NB4 (cell line): ENCODE measurements around the gene GALNT4.

Experiments used
- CTCF ChIP-seq: IDR thresholded peaks from one replicate; pipeline ENCODE4 v1.5.1; 2012; ENCODE audit warnings: low read depth, low read length
- MAX ChIP-seq: IDR thresholded peaks from 2 replicates; pipeline ENCODE4 v1.6.1; 2011; ENCODE audit warnings: low read depth, low read length
- MYC ChIP-seq: IDR thresholded peaks from 2 replicates; pipeline ENCODE4 v1.6.1; 2011; ENCODE audit warnings: low read depth, low read length
- POLR2A ChIP-seq: IDR thresholded peaks from 2 replicates; pipeline ENCODE4 v1.6.1; 2011; ENCODE audit warnings: mild to moderate bottlenecking; ENCODE audit not compliant: insufficient read length; ENCODE audit errors: extremely low read depth

- no peak for TF ChIP-seq CTCF
- no peak for TF ChIP-seq POLR2A
- no peak for TF ChIP-seq MAX
- TF ChIP-seq MYC: no peak
Measured at GRCh38 chr12:89556976-89557375, 32.4 kb upstream of the GALNT4 start.
